GM19351 (cell line): ENCODE measurements around the gene SERP1.

Experiments used
- ATAC-seq: cut with Tn5 transposase; IDR thresholded peaks from one replicate; pipeline ENCODE4 v1.9.1; 2021; ENCODE audit warnings: mild to moderate bottlenecking, moderate library complexity; ENCODE audit not compliant: unreplicated experiment

SERP1 gene

GRCh38 chr3:150546226-150547044 is at the start of gene SERP1, which contains the start of gene EIF2A:
Gene SERP1, minus strand, starts transcription at chr3:150546496. Its CDS starts 361 bp downstream, at chr3:150546135.
Gene EIF2A, plus strand, starts transcription at chr3:150546787. Its CDS starts 16 bp downstream, at chr3:150546803.
- ATAC-seq, result peak; percentile 85

GRCh38 chr3:150594150-150594549 is 47.9 kb upstream of the SERP1 start:
- no peak for ATAC-seq

GRCh38 chr3:150589759-150590158 is 43.5 kb upstream of the SERP1 start:
- no peak for ATAC-seq

GRCh38 chr3:150588027-150588830 is 41.9 kb upstream of the SERP1 start:
- no peak for ATAC-seq

GRCh38 chr3:150583028-150583427 is 36.7 kb upstream of the SERP1 start:
- ATAC-seq, result peak; percentile 74

- peak; percentile 72 for ATAC-seq
Measured at GRCh38 chr3:150582620-150583019, 36.3 kb upstream of the SERP1 start.

GRCh38 chr3:150581174-150581573 is 34.9 kb upstream of the SERP1 start:
- ATAC-seq, result no peak

- no peak for ATAC-seq
Measured at GRCh38 chr3:150577855-150578254, 31.6 kb upstream of the SERP1 start.

GRCh38 chr3:150567328-150567727 is 21.0 kb upstream of the SERP1 start:
- no peak for ATAC-seq

- no peak for ATAC-seq
Measured at GRCh38 chr3:150564243-150564642, 17.9 kb upstream of the SERP1 start.

GRCh38 chr3:150557725-150558124 is 11.4 kb upstream of the SERP1 start:
- no peak for ATAC-seq

- no peak for ATAC-seq
Measured at GRCh38 chr3:150556792-150557191, 10.5 kb upstream of the SERP1 start.

- ATAC-seq, result no peak
Measured at GRCh38 chr3:150555859-150556436, 9.7 kb upstream of the SERP1 start.

GRCh38 chr3:150547045-150547741 is 897 bp upstream of the SERP1 start:
- no peak for ATAC-seq

- ATAC-seq, result peak; percentile 17
Measured at GRCh38 chr3:150545419-150546225, 674 bp downstream of the SERP1 start.

GRCh38 chr3:150544726-150545125 is 1.6 kb downstream of the SERP1 start:
- ATAC-seq, result no peak

- ATAC-seq, result no peak
Measured at GRCh38 chr3:150544041-150544440, 2.3 kb downstream of the SERP1 start.

GRCh38 chr3:150543531-150543930 is 2.8 kb downstream of the SERP1 start:
- ATAC-seq, result no peak

GRCh38 chr3:150543128-150543527 is 3.2 kb downstream of the SERP1 start:
- ATAC-seq, result no peak

GRCh38 chr3:150540991-150541390 is 5.3 kb downstream of the SERP1 start:
- no peak for ATAC-seq
